Measurements from ENCODE around the gene HOXB3.

DNA sequence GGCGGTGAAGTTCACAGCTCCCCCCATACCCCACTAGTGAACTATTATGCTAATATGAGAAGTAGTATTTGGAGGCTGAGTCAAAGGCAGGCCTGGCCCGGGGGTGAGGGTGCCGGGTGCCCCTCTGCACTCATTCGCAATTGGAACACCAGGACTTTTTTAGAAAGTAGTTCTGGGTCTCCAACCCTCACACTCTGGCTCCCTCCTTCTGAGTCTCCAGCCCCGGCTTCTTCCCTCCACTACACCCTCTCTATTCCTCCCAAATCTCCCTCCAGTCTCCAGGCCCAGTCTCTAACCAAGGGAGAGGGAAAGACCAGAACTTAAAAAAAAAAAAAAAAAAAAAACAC lies 33.8 kb downstream of the HOXB3 start:
- TF ChIP-seq PCBP1 (IDR thresholded peaks at IDR 0.05; ENCODE audit: borderline replicate concordance, low read depth, low read length), result no peak
- TF ChIP-seq ZNF124 (CRISPR knock-in tag; IDR thresholded peaks at IDR 0.05), result no peak
- TF ChIP-seq IKZF1 (IDR thresholded peaks at IDR 0.05), result no peak
- TF ChIP-seq, protein P1, sequence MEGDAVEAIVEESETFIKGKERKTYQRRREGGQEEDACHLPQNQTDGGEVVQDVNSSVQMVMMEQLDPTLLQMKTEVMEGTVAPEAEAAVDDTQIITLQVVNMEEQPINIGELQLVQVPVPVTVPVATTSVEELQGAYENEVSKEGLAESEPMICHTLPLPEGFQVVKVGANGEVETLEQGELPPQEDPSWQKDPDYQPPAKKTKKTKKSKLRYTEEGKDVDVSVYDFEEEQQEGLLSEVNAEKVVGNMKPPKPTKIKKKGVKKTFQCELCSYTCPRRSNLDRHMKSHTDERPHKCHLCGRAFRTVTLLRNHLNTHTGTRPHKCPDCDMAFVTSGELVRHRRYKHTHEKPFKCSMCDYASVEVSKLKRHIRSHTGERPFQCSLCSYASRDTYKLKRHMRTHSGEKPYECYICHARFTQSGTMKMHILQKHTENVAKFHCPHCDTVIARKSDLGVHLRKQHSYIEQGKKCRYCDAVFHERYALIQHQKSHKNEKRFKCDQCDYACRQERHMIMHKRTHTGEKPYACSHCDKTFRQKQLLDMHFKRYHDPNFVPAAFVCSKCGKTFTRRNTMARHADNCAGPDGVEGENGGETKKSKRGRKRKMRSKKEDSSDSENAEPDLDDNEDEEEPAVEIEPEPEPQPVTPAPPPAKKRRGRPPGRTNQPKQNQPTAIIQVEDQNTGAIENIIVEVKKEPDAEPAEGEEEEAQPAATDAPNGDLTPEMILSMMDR (CRISPR knock-in tag; IDR thresholded peaks at IDR 0.05), result no peak
